ENCODE data around the gene ESRRG. TPM values are rescaled to one million over a fixed set of nuclear protein-coding genes. Genes with fewer than 3 reads are reported as not detected.

Gene ESRRG
- total and polyA plus RNA-seq, 4 donors: 0.07 to 0.47 (median 0.20) TPM

- TF ChIP-seq FOXA2 (IDR thresholded peaks at IDR 0.05) (no peak), REST (IDR thresholded peaks at IDR 0.05) (no peak), HNF4G (IDR thresholded peaks at IDR 0.05) (no peak), MAX (IDR thresholded peaks at IDR 0.05) (no peak), RXRA (IDR thresholded peaks at IDR 0.05) (no peak), FOXA1 (IDR thresholded peaks at IDR 0.05) (no peak), ZBTB33 (IDR thresholded peaks at IDR 0.05) (no peak), EGR1 (IDR thresholded peaks at IDR 0.05; ENCODE audit: low read depth in 2 of 2) (no peak), NR2F2 (IDR thresholded peaks at IDR 0.05) (no peak), GABPA (IDR thresholded peaks at IDR 0.05 in 1 of 2, conservative IDR thresholded peaks at IDR 0.05 in 1 of 2) (no peak), TAF1 (conservative IDR thresholded peaks at IDR 0.05) (no peak), ATF3 (IDR thresholded peaks at IDR 0.05) (no peak), SP1 (IDR thresholded peaks at IDR 0.05) (no peak), RAD21 (IDR thresholded peaks at IDR 0.05) (no peak), CTCF (IDR thresholded peaks at IDR 0.05; ENCODE audit: low read depth, low read length, missing input control) (no peak), JUND (IDR thresholded peaks at IDR 0.05) (no peak)
- Histone ChIP-seq H3K9ac (ENCODE audit: low read depth in 1 of 2, low read length in 2 of 2) (no peak overlapping the region), H3K36me3 (ENCODE audit: control insufficient read depth in 4 of 4, insufficient read depth in 3 of 4, low read depth in 1 of 4, low read length in 3 of 4) (no peaks in the 10 kb centered on the region), H3K27me3 (ENCODE audit: control insufficient read depth in 4 of 4, insufficient read depth in 4 of 4, low read length in 3 of 4) (no peaks in the 10 kb centered on the region), H3K4me3 (ENCODE audit: low read depth in 1 of 3, low read length in 3 of 3) (no peak overlapping the region), H3K27ac (ENCODE audit: low read depth in 1 of 2, low read length in 2 of 2) (no peak overlapping the region), H3K9me3 (ENCODE audit: control insufficient read depth in 4 of 4, low read length in 3 of 4) (no peaks in the 10 kb centered on the region), H3K4me1 (ENCODE audit: control insufficient read depth in 4 of 4, insufficient read depth in 4 of 4, low read length in 3 of 4) (no peaks in the 10 kb centered on the region)
- DNase-seq (ENCODE audit: low spot score): no peak
- 77% methylated on average over 4 of the region's 4 CpGs for WGBS
Observed at GRCh38 chr1:216523043-216523442, 200.2 kb downstream of the ESRRG start.

GRCh38 chr1:216521477-216521876, 201.8 kb downstream of the ESRRG start:
- no peak overlapping the region for H3K27ac ChIP-seq (ENCODE audit: low read depth in 1 of 2, low read length in 2 of 2)
- 85% methylated on average over 8 of the region's 8 CpGs for WGBS
- no peak overlapping the region for H3K4me3 ChIP-seq (ENCODE audit: low read depth in 1 of 3, low read length in 3 of 3)
- H3K36me3 ChIP-seq (ENCODE audit: control insufficient read depth in 4 of 4, insufficient read depth in 3 of 4, low read depth in 1 of 4, low read length in 3 of 4): no peaks in the 10 kb centered on the region
- no peak overlapping the region for H3K9ac ChIP-seq (ENCODE audit: low read depth in 1 of 2, low read length in 2 of 2)
- DNase-seq (ENCODE audit: low spot score): no peak
- H3K4me1 ChIP-seq (ENCODE audit: control insufficient read depth in 4 of 4, insufficient read depth in 4 of 4, low read length in 3 of 4): no peaks in the 10 kb centered on the region
- H3K27me3 ChIP-seq (ENCODE audit: control insufficient read depth in 4 of 4, insufficient read depth in 4 of 4, low read length in 3 of 4): no peaks in the 10 kb centered on the region
- H3K9me3 ChIP-seq (ENCODE audit: control insufficient read depth in 4 of 4, low read length in 3 of 4): no peaks in the 10 kb centered on the region
- TF ChIP-seq YY1 (IDR thresholded peaks at IDR 0.05) (no peak), GABPA (IDR thresholded peaks at IDR 0.05 in 1 of 2, conservative IDR thresholded peaks at IDR 0.05 in 1 of 2) (no peak), SP1 (IDR thresholded peaks at IDR 0.05) (no peak), HNF4A (conservative IDR thresholded peaks at IDR 0.05) (no peak), JUND (IDR thresholded peaks at IDR 0.05) (no peak), REST (IDR thresholded peaks at IDR 0.05) (no peak), RAD21 (IDR thresholded peaks at IDR 0.05) (no peak), ZBTB33 (IDR thresholded peaks at IDR 0.05) (no peak)
